Measurements from ENCODE around the gene RRP1.

Gene RRP1

DNA sequence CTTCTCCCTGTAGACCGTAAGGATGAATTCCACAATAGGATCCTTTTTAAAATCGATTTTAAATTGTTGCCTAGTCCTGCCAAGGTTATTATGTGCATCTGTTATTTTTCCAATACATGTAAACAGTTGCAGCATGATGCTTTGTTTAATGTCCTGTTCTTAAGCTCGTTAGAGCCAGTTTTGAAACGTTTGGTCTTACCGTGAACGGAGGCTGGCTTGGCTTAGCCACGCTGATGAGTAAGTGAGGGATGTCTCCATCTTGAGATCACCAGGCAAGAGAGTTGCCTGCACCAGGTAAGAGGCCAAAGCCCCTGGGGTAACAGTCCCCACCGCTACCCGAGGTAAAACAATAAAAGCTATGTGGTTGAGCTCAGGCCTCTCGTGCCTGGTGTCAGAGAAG lies 30.6 kb upstream of the RRP1 start:
- DNase-seq (ENCODE audit: low read depth), result no peak

GRCh38 chr21:43759651-43760050 lies 29.7 kb upstream of the RRP1 start:
- no peak for DNase-seq (ENCODE audit: low read depth)

DNA sequence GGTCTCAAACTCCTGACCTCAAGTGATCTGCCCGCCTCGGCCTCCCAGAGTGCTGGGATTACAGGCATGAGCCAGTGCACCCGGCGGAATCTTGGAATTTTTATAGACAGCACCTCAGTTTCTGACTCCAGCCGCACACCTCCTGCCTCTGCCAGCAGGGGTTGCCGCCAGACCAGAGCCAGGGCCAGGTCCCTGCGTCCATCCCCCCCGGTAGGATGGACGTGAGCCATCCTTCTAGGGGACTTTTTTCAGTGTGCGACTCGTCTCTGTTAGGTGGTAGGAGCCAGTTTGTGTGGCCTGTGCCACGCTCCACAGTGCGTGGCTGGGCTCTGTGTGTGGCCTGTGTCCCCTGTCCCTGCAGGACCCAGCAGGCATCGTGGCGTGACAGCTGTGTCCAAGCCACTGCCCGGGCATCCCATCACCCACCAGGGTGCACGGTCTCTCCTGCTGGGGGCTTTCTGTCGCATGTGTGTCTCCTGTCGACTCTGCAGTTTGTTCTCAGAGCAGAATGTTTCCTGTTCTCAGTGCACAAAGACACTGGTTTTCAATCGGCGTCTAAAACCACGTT lies 28.9 kb upstream of the RRP1 start:
- DNase-seq (ENCODE audit: low read depth), result no peak

- no peak for DNase-seq (ENCODE audit: low read depth)
Measured at GRCh38 chr21:43761886-43762285, 27.5 kb upstream of the RRP1 start.

DNA sequence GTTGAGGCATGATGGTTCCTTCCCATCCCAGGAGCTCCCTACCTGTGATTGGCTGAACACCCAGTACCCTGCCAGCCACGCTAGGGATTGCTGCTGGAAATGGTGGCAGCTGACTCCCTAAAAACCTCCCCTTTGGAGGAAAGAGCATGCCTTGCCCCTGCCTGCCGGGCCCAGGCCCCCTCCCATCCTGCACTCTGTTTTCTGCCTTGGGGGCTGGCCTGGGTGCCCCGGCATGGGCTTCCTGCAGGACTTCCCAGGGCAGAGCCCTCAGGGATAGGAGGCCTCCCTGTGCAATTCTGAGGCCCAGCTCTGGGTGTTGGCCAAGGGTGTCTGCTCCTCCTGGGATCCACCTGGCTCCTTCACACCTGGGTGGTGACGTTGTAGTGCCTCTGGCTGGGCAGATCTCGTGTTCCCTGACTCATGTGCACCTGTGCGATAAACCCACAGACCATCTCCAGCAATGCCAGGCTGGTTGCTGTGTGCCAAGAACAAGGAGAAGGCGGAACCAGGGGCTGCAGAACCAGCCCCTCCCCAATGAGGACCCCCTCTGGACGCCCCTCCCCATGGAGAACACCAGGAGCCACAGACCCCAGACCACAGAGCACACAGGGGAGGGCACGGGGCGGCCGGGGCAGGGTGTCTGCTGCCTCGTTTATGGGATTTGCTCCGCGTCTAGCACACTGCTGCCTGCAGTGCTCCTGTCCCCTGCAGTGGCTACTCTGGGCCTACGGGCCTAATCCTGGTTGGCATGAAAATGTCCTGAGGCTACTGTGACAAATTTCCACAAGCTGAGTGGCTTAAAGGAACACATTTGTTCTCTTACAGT lies 26.9 kb upstream of the RRP1 start:
- DNase-seq (ENCODE audit: low read depth), result no peak

GRCh38 chr21:43763901-43764523 lies 25.4 kb upstream of the RRP1 start:
- no peak for DNase-seq (ENCODE audit: low read depth)

DNA sequence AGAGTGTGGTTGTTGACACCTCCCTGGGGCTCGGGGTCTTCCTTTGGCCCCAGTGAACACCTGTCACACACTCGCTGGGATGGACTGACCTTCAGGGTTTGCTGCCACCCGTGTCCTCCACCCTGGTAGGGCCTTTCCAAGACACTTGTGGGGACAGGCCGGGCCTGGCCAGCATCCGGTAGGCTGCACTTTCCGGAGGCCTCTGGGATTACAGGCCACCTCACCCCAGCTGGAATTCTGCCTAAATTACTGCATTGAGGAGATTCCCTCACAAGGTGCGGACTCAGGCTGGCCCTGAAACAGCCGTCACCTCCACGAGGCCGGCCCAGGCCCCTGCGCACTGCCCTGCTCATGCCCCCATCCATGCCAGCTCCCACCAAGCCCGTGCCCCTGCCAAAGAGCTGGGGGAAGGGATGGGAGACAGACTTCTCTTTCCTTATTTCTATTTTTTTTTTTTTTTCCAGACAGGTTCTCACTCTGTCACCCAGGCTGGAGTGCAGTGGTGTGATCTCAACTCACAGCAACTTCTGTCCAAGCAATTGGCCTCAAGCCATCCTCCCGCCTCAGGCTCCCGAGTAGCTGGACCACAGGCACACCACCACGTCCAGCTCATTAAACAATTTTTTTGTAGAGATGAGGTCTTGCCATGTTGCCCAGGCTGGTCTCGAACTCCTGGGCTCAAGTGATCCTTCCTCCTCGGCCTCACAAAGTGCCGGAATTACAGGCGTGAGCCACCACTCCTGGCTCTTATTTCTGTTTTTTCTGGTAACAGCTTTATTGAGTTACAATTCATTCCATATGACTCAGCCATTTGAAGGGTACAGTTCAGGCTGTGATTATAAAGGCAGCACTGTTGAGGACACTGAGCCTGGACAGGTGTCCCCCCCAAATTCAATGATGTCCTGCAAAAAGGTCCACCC lies 24.5 kb upstream of the RRP1 start:
- DNase-seq (ENCODE audit: low read depth), result no peak

GRCh38 chr21:43766734-43767497 lies 22.5 kb upstream of the RRP1 start:
- no peak for DNase-seq (ENCODE audit: low read depth)

DNA sequence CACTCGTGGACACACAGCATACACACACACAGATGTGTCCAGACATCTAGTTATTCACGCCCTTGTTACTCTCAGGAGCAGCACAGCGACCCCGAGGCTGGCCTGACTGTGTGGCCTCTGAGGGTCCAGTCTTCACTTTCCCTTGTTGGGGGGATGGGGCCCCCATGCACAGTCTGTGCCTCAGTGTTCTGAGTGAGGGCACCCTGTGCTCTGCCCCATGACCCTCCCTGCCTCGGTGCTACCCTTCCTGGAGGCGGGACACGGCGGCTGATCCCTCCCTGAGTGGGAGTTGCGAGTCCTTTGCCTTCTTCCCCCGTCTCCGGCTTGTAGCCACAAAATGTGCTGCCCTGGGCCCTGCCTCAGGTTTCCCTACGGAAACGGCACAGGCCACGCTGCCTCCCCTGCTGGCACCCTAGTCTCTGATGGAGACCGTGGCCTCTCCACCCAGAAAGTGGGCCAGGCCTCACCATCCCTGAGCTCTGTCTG lies 21.8 kb upstream of the RRP1 start:
- no peak for DNase-seq (ENCODE audit: low read depth)

- DNase-seq (ENCODE audit: low read depth), result no peak
Measured at GRCh38 chr21:43767984-43768867, 21.2 kb upstream of the RRP1 start.

GRCh38 chr21:43768868-43769167 lies 20.6 kb upstream of the RRP1 start:
- DNase-seq (ENCODE audit: low read depth), result no peak

DNA sequence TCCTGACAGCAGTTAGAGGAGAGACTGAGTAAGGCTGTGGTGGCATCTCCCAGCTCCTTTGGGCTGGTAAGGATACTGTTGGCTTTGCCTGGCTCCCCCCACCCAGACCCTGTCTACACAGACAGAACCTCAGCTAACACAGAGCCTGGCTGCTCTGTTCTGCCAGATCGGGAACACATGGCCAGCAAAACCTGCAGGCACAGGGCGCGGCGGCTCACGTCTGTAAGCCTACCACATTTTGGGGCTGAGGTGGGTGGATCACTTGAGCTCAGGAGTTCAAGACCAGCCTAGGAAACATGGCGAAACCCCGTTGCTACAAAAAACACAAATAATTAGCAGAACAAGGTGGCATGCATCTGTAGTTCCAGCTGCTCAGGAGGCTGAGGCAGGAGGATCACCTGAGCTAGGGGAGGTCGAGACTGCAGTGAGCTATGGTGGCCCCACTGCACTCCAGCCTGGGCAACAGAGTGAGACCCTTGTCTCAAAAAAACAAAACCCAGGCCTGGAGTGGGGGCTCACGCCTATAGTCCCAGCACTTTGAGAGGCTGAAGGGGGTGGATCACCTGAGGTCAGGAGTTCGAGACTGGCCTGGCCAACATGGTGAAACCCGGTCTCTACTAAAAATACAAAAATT lies 19.9 kb upstream of the RRP1 start:
- no peak for DNase-seq (ENCODE audit: low read depth)

GRCh38 chr21:43770066-43770655 lies 19.2 kb upstream of the RRP1 start:
- no peak for DNase-seq (ENCODE audit: low read depth)

GRCh38 chr21:43771199-43771675 lies 18.1 kb upstream of the RRP1 start:
- DNase-seq (ENCODE audit: low read depth), result no peak

GRCh38 chr21:43771698-43772424 lies 17.5 kb upstream of the RRP1 start:
- DNase-seq (ENCODE audit: low read depth), result no peak

DNA sequence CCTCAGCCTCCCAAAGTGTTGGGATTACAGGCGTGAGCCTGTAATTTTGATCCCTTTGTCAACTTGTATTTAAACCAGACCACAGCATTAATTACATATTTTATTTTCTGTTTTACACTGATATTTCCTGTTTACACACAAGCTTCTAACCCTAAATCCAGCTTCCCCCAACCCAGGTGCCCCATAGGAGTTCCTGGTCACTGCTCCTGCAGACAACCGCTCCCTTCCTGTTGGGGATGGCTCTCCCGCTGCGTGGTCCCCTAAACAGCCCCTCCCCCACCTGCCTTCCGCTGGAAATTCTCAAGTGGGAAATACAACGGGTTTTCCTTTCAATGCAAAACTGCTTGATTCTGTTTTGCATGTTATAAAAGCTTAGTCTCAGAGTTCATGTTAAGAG lies 17.0 kb upstream of the RRP1 start:
- no peak for DNase-seq (ENCODE audit: low read depth)

GRCh38 chr21:43774163-43774562 lies 15.2 kb upstream of the RRP1 start:
- DNase-seq (ENCODE audit: low read depth), result no peak

DNA sequence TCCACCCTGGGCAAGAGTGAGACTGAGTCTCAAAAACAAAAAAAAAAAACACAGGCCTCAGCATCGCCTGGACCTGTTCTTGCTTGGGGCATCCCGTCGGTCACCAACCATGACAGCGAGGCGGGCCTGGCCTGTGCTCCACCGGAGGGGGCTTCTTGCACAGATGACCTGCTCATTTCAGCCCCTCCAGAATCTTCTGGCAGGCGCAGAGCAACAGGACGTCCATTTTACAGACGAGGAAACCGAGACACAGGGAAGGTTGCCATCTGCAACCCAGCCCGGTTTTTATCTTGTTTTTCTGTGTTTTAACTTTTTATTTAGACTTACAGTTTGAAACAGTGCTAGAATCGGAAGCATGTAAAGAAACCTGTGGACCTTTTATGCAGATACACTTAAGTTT lies 14.2 kb upstream of the RRP1 start:
- DNase-seq (ENCODE audit: low read depth), result no peak

Measured in stimulated activated CD8-positive, alpha-beta memory T cell treated with anti-CD3 and anti-CD28 coated beads, Interleukin-12 subunit alpha, Interleukin-12 subunit beta, amount 100 ng/mL, for 1 hour (primary cell).